GM19452 (cell line): ENCODE results near the gene RRP12.

ENCODE experiments used
- ATAC-seq: cut with Tn5 transposase; IDR thresholded peaks from one replicate; pipeline ENCODE4 v1.9.1; 2021; ENCODE audit not compliant: unreplicated experiment

The RRP12 gene

GRCh38 chr10:97336942-97337831 lies 64.0 kb downstream of the RRP12 start:
- ATAC-seq = no peak

GRCh38 chr10:97336446-97336845 lies 64.7 kb downstream of the RRP12 start:
- no peak for ATAC-seq

GRCh38 chr10:97336006-97336405 lies 65.1 kb downstream of the RRP12 start:
- no peak for ATAC-seq

- no peak for ATAC-seq
Observed at GRCh38 chr10:97335188-97335619, 65.9 kb downstream of the RRP12 start.

GRCh38 chr10:97334370-97335175 lies 66.6 kb downstream of the RRP12 start, which contains the start of gene FRAT2:
Gene FRAT2 (minus strand): TSS chr10:97334729. CDS start chr10:97334572, 157 bp downstream.
- ATAC-seq = peak; percentile 90

GRCh38 chr10:97333601-97334369 lies 67.4 kb downstream of the RRP12 start:
- peak; percentile 21 for ATAC-seq

GRCh38 chr10:97333351-97333600 lies 67.9 kb downstream of the RRP12 start:
- no peak for ATAC-seq

- no peak for ATAC-seq
Observed at GRCh38 chr10:97332591-97333350, 68.4 kb downstream of the RRP12 start.

GRCh38 chr10:97331153-97331703 lies 69.9 kb downstream of the RRP12 start:
- no peak for ATAC-seq

- no peak for ATAC-seq
Observed at GRCh38 chr10:97329766-97330165, 71.4 kb downstream of the RRP12 start.

- no peak for ATAC-seq
Observed at GRCh38 chr10:97328646-97329453, 72.3 kb downstream of the RRP12 start.

GRCh38 chr10:97327348-97328294 lies 73.5 kb downstream of the RRP12 start:
- no peak for ATAC-seq

GRCh38 chr10:97325754-97326153 lies 75.4 kb downstream of the RRP12 start:
- ATAC-seq = no peak

GRCh38 chr10:97323501-97323900 lies 77.6 kb downstream of the RRP12 start:
- no peak for ATAC-seq

GRCh38 chr10:97321804-97322190 lies 79.3 kb downstream of the RRP12 start:
- no peak for ATAC-seq

- ATAC-seq = no peak
Observed at GRCh38 chr10:97321032-97321803, 79.9 kb downstream of the RRP12 start.

GRCh38 chr10:97320480-97321031 lies 80.6 kb downstream of the RRP12 start:
- no peak for ATAC-seq
